ENCODE results near the gene MSI2. TPM values are rescaled to one million over a fixed set of nuclear protein-coding genes. Genes with fewer than 3 reads are reported as not detected.

Gene MSI2
- total and polyA plus RNA-seq, 2 donors (not counting 3 experiments of a cell fraction or from before 2014, with no cell fraction given) = 20.9 to 59.3 TPM

- no peaks in the 10 kb centered on the region for H3K4me1 ChIP-seq (ENCODE audit: control insufficient read depth, extremely low read depth, insufficient read depth, low read length)
- no peak overlapping the region for H3K4me2 ChIP-seq (ENCODE audit: insufficient read depth, low read length)
- H3K27me3 ChIP-seq (ENCODE audit: control insufficient read depth in 2 of 2, insufficient read depth in 2 of 2, low read length in 2 of 2) = no peaks in the 10 kb centered on the region
- BruUV-seq (replicated peaks) = no TSS peak
- no peak overlapping the region for H2AFZ ChIP-seq (ENCODE audit: low read depth, low read length)
- dilution Hi-C loops (cut with MboI; ENCODE audit: extremely low pct_ligation_motif_present, low sequenced_read_pairs) = no loop called here
- H3K9ac ChIP-seq (replicated peaks; ENCODE audit: extremely low read depth, insufficient read depth, low read length) = no peak overlapping the region
- ChIA-PET CTCF (interaction anchor here (1.1 to 3.8 kb wide), 3 partner anchors 13 to 432 kb away, joined by 3 to 17 read pairs (median 3); no protein-coding TSS in a partner anchor), POLR2A (no interaction called here)
- no peak overlapping the region for H3K27ac ChIP-seq (ENCODE audit: insufficient read depth, low read depth, low read length)
- H3K4me3 ChIP-seq (replicated peaks in 1 of 3; ENCODE audit: insufficient read depth in 1 of 3, low read depth in 1 of 3, low read length in 3 of 3) = no peak overlapping the region
- DNase-seq (ENCODE audit: low read depth, low spot score) = no peak
- no peak for FAIRE-seq
- no peaks in the 10 kb centered on the region for H4K20me1 ChIP-seq (replicated peaks; ENCODE audit: control insufficient read depth, extremely low read depth, insufficient read depth, low read length)
- H3K9me1 ChIP-seq (replicated peaks; ENCODE audit: control insufficient read depth, extremely low read depth, insufficient read depth, low read length) = no peaks in the 10 kb centered on the region
- intact Hi-C loops (cut with micrococcal nuclease) = no loop called here
- no peak for TF ChIP-seq CTCF (IDR thresholded peaks at IDR 0.05; ENCODE audit: extremely low read depth in 1 of 2, insufficient read depth in 1 of 2, low read depth in 1 of 2, low read length in 2 of 2)
- no peak for TF ChIP-seq POLR2AphosphoS5 (IDR thresholded peaks at IDR 0.05; ENCODE audit: insufficient read depth, low read depth, low read length)
- TF ChIP-seq FOS (IDR thresholded peaks at IDR 0.05; ENCODE audit: borderline replicate concordance, insufficient read depth, low read length) = no peak
- no peak for TF ChIP-seq POLR2A (IDR thresholded peaks at IDR 0.05; ENCODE audit: low read depth, low read length)
- TF ChIP-seq MAX (IDR thresholded peaks at IDR 0.05; ENCODE audit: insufficient read depth, insufficient read length) = no peak
- no peak for TF ChIP-seq JUN (IDR thresholded peaks at IDR 0.05; ENCODE audit: borderline replicate concordance, insufficient read depth, insufficient read length, low read depth)
- no peak for TF ChIP-seq EZH2 (IDR thresholded peaks at IDR 0.05; ENCODE audit: borderline replicate concordance, low read depth, low read length, severe bottlenecking)
- TF ChIP-seq MYC (IDR thresholded peaks at IDR 0.05; ENCODE audit: low read depth, low read length) = no peak
- no peak for TF ChIP-seq GATA2 (IDR thresholded peaks at IDR 0.05; ENCODE audit: insufficient read depth, insufficient read length, low read depth, low read length)
- H3K79me2 ChIP-seq (ENCODE audit: control insufficient read depth, insufficient read depth, low read length) = no peaks in the 10 kb centered on the region
- H3K36me3 ChIP-seq (ENCODE audit: control insufficient read depth in 2 of 2, extremely low read depth in 1 of 2, insufficient read depth in 2 of 2, low read length in 2 of 2) = peaks cover 0 to 5% of the 10 kb centered on the region in 2 experiments
- H3K9me3 ChIP-seq (replicated peaks; ENCODE audit: control insufficient read depth, insufficient read depth, low read length) = no peaks in the 10 kb centered on the region
Measured at GRCh38 chr17:57675427-57676387, 419.4 kb downstream of the MSI2 start.

All from endothelial cell of umbilical vein (primary cell).